NCI-H510A (cell line): ENCODE results near the gene AUNIP.

Experiments used
- DNase-seq: peaks from one replicate; lab custom pipeline; 2025; lab: John Stamatoyannopoulos, UW

The AUNIP gene

GRCh38 chr1:25794325-25794724, 64.9 kb downstream of the AUNIP start:
- no peak for DNase-seq

- DNase-seq: no peak
These were observed 65.6 kb downstream of the AUNIP start for GRCh38 chr1:25793585-25794170.

DNA sequence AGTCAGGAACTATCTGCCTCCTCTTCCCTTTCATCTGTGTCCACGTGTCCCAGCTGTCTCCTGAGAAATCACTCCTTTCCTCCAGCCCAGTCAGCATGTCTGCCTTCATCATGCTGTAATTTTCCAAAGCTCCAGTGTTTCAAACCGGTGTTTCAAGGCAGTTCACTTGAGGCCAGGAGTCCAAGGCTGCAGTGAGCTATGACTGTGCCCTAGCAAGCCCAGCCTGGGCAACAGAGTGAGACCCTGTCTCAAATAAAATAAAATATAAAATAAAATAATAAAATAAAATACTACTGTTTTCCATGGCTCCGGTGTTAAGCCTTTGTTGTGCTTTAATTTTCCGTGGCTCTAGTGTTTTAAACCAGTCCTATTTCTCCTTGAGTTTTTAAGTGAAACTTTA, 67.1 kb downstream of the AUNIP start:
- DNase-seq: no peak

DNA sequence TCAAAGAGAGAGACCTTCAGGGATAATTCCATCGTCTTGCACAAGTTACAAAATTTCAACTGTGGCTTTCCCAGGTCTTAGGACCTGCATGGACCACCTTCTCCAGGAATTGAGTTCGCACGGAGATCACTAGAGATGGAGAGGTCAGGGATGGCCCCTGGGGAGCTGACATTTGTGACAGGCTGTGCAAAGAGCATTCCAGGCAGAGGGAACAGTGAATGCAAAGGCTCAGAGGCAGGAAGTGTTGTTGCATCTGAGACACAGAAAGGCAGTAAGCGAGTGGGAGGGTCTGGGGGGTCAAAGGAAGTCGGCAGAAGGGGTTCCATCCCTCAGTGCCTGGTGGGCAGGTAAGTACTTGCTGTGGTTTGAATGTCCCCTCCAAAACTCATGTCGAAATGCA, 68.8 kb downstream of the AUNIP start:
- no peak for DNase-seq

DNA sequence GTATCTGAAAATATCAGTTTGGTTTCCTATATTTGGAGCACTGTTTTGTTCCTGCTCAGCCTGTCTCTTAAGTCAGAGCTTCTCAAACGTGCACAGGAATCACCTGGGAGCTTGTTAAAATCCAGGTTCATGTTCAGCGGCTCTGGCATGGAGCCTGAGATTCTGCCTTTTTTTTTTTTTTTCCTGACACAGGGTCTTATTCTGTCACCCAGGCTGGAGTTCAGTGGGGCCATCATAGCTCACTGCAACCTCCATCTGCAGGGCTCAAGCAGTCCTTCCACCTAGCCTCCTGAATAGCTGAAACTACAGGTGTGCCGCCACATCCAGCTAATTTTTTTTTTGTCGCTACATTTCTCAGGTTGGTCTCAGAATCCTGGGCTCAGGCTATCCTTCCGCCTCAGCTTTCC, 71.5 kb downstream of the AUNIP start:
- DNase-seq: no peak

GRCh38 chr1:25786887-25787759, 72.1 kb downstream of the AUNIP start:
- no peak for DNase-seq

DNA sequence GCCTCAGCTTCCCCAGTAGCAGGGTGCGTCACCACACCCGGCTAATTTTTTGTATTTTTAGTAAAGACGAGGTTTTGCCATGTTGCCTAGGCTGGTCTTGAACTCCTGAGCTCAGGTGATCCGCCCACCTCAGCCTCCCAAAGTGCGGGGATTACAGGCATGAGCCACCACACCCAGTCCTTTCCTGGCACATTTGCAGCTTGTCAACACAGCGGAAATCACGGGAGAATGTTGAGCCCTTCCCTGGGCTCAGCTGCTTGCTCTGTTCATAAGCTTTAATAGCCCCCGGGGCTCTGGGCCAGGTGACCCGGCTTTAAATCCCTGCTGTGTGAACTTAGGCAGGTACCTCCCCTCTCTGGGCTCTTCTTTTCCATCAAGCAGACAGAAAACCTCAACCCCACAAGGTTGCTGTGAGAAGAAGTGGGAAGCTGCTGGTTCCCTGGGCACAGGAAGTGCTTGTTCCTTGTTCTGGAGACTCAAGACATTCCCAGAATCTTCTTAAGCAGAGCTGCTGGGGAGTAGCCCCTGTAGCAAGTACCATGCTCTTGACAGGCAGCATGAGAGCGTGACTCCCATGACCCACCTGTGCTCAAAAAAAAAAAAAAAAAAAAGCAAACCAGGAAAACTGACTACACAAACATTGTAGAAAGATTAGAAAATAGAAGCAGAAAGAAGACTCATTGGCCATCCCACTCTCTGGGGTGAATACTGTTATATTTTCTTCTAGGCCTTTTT, 73.8 kb downstream of the AUNIP start:
- no peak for DNase-seq

DNA sequence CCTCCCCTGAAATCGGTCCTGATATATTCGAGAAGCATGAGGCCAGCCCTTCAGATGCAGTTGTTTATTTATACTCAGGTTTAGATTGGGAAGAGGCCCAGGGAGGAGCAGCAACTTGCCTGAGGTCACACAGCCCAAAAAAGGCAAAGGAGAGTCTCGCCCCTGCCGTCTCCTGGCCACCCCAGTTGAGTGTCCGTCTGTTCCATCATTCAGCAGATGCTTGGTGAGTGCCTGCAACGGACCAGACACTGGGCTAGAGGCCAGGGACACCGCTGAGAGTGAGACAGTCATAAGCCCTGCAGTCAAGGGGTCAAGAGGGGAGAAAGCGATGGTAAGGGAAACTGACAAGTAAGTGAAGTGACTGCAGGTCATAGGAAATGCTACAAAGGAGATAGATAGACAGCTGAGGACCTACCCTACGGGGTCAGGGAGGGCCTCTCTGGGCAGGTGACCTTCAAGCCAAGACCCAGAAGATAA, 74.6 kb downstream of the AUNIP start:
- DNase-seq: no peak
